ENCODE data around the gene PLD6. TPM values are rescaled to one million over a fixed set of nuclear protein-coding genes. Genes with fewer than 3 reads are reported as not detected.

Gene PLD6
- total and polyA plus RNA-seq, 2 donors (not counting 1 experiment from before 2014, with no cell fraction given): 2.0 to 4.1 TPM

- no peak overlapping the region for H2AFZ ChIP-seq (ENCODE audit: insufficient read depth, low read depth, low read length, poor library complexity, severe bottlenecking)
- H3K4me1 Mint-ChIP-seq: peaks cover 8% of the 10 kb centered on the region
- H3K27me3 Mint-ChIP-seq: no peaks in the 10 kb centered on the region
- H3K79me2 ChIP-seq (ENCODE audit: control insufficient read depth, insufficient read depth, low read length): no peaks in the 10 kb centered on the region
- H4K20me1 ChIP-seq (ENCODE audit: control insufficient read depth, insufficient read depth, low read length, poor library complexity, severe bottlenecking): no peaks in the 10 kb centered on the region
- intact Hi-C loops (cut with micrococcal nuclease): no loop called here
- H3K4me2 ChIP-seq (replicated peaks; ENCODE audit: low read depth, low read length, poor library complexity, severe bottlenecking): no peak overlapping the region
- ChIA-PET CTCF (no interaction called here), POLR2A (no interaction called here)
- no peaks in the 10 kb centered on the region for H3K9me3 Mint-ChIP-seq (ENCODE audit: insufficient read depth)
- H3K27ac ChIP-seq (ENCODE audit: low read length in 2 of 2): no peak overlapping the region
- H3K4me3 Mint-ChIP-seq: no peak overlapping the region
- DNase-seq (no peak), ATAC-seq (ENCODE audit: low read depth) (no peak)
- 87% methylated on average over 3 of the region's 4 CpGs for WGBS (ENCODE audit: insufficient coverage)
- no peaks in the 10 kb centered on the region for H3K27me3 ChIP-seq (replicated peaks in 1 of 4; ENCODE audit: control extremely low read depth in 1 of 4, control insufficient read depth in 3 of 4, insufficient read depth in 4 of 4, low read length in 3 of 4)
- no peak overlapping the region for H3K9ac ChIP-seq (ENCODE audit: low read length)
- no peak overlapping the region for H3K4me3 ChIP-seq (ENCODE audit: control extremely low read depth in 1 of 5, extremely low read depth in 1 of 5, insufficient read depth in 1 of 5, low read depth in 2 of 5, low read length in 4 of 5)
- H3K36me3 ChIP-seq (replicated peaks in 1 of 2; ENCODE audit: control extremely low read depth in 1 of 2, control insufficient read depth in 1 of 2, extremely low read depth in 1 of 2, insufficient read depth in 2 of 2, low read length in 1 of 2): peaks cover 0 to 78% of the 10 kb centered on the region in 2 experiments
- H3K27ac Mint-ChIP-seq: no peak overlapping the region
- H3K9me3 ChIP-seq (ENCODE audit: control extremely low read depth in 1 of 3, control insufficient read depth in 2 of 3, insufficient read depth in 1 of 3, low read length in 2 of 3): no peaks in the 10 kb centered on the region
- TF ChIP-seq CTCF (IDR thresholded peaks at IDR 0.05) (no peak), EZH2 (IDR thresholded peaks at IDR 0.05; ENCODE audit: borderline replicate concordance, insufficient read depth, low read depth, low read length, poor library complexity, severe bottlenecking) (no peak)
- no peaks in the 10 kb centered on the region for H3K4me1 ChIP-seq (ENCODE audit: control insufficient read depth in 2 of 2, insufficient read depth in 2 of 2, low read length in 2 of 2)
Measured at GRCh38 chr17:17152385-17152784, 53.7 kb downstream of the PLD6 start.

GRCh38 chr17:17151962-17152361 is 54.2 kb downstream of the PLD6 start:
- Mint-ChIP-seq H3K9me3 (ENCODE audit: insufficient read depth) (no peaks in the 10 kb centered on the region), H3K27me3 (no peaks in the 10 kb centered on the region), H3K27ac (no peak overlapping the region), H3K4me3 (no peak overlapping the region), H3K4me1 (peaks cover 8% of the 10 kb centered on the region)
- POLR2A ChIA-PET: no interaction called here
- no peak overlapping the region for H3K27ac ChIP-seq (ENCODE audit: low read length in 2 of 2)
- H3K27me3 ChIP-seq (replicated peaks in 1 of 4; ENCODE audit: control extremely low read depth in 1 of 4, control insufficient read depth in 3 of 4, insufficient read depth in 4 of 4, low read length in 3 of 4): no peaks in the 10 kb centered on the region
- TF ChIP-seq CTCF (IDR thresholded peaks at IDR 0.05): no peak
- TF ChIP-seq EZH2 (IDR thresholded peaks at IDR 0.05; ENCODE audit: borderline replicate concordance, insufficient read depth, low read depth, low read length, poor library complexity, severe bottlenecking): no peak
- peaks cover 0 to 78% of the 10 kb centered on the region in 2 experiments for H3K36me3 ChIP-seq (replicated peaks in 1 of 2; ENCODE audit: control extremely low read depth in 1 of 2, control insufficient read depth in 1 of 2, extremely low read depth in 1 of 2, insufficient read depth in 2 of 2, low read length in 1 of 2)
- H3K79me2 ChIP-seq (ENCODE audit: control insufficient read depth, insufficient read depth, low read length): no peaks in the 10 kb centered on the region
- no peaks in the 10 kb centered on the region for H3K9me3 ChIP-seq (ENCODE audit: control extremely low read depth in 1 of 3, control insufficient read depth in 2 of 3, insufficient read depth in 1 of 3, low read length in 2 of 3)
- CTCF ChIA-PET: interaction anchor here (0.9 kb wide), 1 partner anchor 151 kb away, joined by 3 read pairs; no protein-coding TSS in a partner anchor
- no peak overlapping the region for H3K4me3 ChIP-seq (ENCODE audit: control extremely low read depth in 1 of 5, extremely low read depth in 1 of 5, insufficient read depth in 1 of 5, low read depth in 2 of 5, low read length in 4 of 5)
- no peak overlapping the region for H3K9ac ChIP-seq (ENCODE audit: low read length)
- ATAC-seq (ENCODE audit: low read depth) (no peak), DNase-seq (no peak)
- intact Hi-C loops (cut with micrococcal nuclease): no loop called here
- H2AFZ ChIP-seq (ENCODE audit: insufficient read depth, low read depth, low read length, poor library complexity, severe bottlenecking): no peak overlapping the region
- no peak overlapping the region for H3K4me2 ChIP-seq (replicated peaks; ENCODE audit: low read depth, low read length, poor library complexity, severe bottlenecking)
- WGBS (ENCODE audit: insufficient coverage): 45% methylated on average over 8 of the region's 8 CpGs
- H4K20me1 ChIP-seq (ENCODE audit: control insufficient read depth, insufficient read depth, low read length, poor library complexity, severe bottlenecking): no peaks in the 10 kb centered on the region
- H3K4me1 ChIP-seq (ENCODE audit: control insufficient read depth in 2 of 2, insufficient read depth in 2 of 2, low read length in 2 of 2): no peaks in the 10 kb centered on the region
